ENCODE measurements around the gene PAF1.

GRCh38 chr19:39434123-39435076 is 43.5 kb upstream of the PAF1 start:
- TF ChIP-seq CTCF (IDR thresholded peaks at IDR 0.05): no peak
- no peak for TF ChIP-seq POLR2A (IDR thresholded peaks at IDR 0.05)

Data from uterus (tissue), 2 donors.